HG02973 (cell line): ENCODE measurements around the gene HOXD11.

ENCODE experiments used
- ATAC-seq: cut with Tn5 transposase; IDR thresholded peaks from one replicate; pipeline ENCODE4 v1.9.1; 2021; ENCODE audit warnings: moderate library complexity; ENCODE audit not compliant: unreplicated experiment

Gene HOXD11

GRCh38 chr2:176081376-176081836 is 25.7 kb upstream of the HOXD11 start:
- no peak for ATAC-seq

- ATAC-seq = no peak
Measured at GRCh38 chr2:176081837-176082524, 25.1 kb upstream of the HOXD11 start.

GRCh38 chr2:176082525-176082823 is 24.6 kb upstream of the HOXD11 start:
- no peak for ATAC-seq

- no peak for ATAC-seq
Measured at GRCh38 chr2:176082824-176083751, 24.0 kb upstream of the HOXD11 start.

- no peak for ATAC-seq
Measured at GRCh38 chr2:176083796-176084261, 23.3 kb upstream of the HOXD11 start, which contains the start of gene EVX2. Gene EVX2 (minus strand): TSS chr2:176083962. CDS start chr2:176083776, 186 bp downstream.

GRCh38 chr2:176084611-176085119 is 22.4 kb upstream of the HOXD11 start:
- no peak for ATAC-seq

GRCh38 chr2:176085120-176085788 is 21.8 kb upstream of the HOXD11 start:
- no peak for ATAC-seq

GRCh38 chr2:176085861-176086771 is 21.0 kb upstream of the HOXD11 start:
- no peak for ATAC-seq

- no peak for ATAC-seq
Measured at GRCh38 chr2:176087330-176088047, 19.6 kb upstream of the HOXD11 start.

- no peak for ATAC-seq
Measured at GRCh38 chr2:176088048-176088936, 18.8 kb upstream of the HOXD11 start.

DNA sequence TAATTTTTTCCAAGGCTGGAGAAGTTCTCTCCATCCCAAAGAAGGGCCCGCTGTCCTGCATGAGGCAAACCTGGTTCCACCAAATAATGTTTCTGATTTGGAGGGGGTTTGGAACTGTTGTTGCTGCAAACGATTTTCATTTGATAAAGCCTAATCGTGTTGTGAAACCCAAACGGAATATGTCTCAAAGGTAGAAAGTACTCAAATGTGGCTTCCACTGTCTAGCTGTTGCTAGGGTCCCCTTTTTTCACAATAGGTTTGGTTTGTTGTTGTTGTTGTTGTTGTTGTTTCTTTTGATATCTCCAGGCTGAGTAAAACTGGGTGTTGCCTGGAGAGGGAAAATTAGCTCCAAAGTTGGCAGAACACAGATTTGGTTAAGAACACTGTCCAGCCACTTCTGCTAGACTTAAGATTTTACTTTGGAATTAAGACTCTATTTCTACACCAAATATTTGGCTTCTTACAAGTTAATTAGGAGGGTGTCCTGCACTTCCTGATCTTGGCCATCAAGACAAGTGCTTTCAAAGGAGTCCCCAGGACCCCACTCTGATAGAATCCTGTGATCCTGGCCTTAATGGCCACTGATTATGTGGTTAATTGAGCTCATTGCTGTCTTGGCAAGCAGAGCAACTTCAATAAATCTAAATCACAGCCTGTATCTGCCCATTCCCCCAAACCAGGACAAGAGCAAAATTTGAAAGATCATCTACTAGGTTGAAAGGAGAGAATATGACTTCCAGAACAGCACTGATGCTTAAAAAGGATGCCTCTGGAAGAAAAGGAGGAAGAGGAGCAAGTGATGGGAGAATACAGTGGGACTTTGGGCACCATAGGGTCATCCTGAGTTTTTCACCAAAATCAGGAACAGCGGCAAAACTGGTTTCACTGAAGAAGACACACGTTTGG is 17.9 kb upstream of the HOXD11 start:
- ATAC-seq = no peak

- no peak for ATAC-seq
Measured at GRCh38 chr2:176089843-176090395, 17.2 kb upstream of the HOXD11 start.

DNA sequence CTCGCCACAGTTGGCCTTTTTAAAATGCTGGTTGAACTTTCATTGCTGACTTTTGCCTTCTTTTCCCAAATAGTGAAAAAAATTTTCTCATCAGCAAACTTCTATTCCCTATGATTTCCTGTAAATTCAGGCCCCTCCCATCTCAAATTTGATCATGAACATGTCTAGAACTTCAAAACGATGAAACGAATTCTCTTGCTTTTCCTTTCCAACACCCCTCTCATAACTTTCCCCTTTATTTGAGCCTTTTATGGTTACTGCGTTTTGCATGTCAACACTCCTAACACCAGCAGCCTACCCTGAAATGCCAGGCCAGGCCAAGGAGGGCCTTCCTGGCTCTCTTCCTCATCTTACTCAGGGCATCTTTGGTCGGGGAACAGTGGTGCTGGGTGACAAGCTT is 16.2 kb upstream of the HOXD11 start:
- ATAC-seq = no peak

GRCh38 chr2:176091329-176092258 is 15.5 kb upstream of the HOXD11 start:
- ATAC-seq = no peak

- ATAC-seq = no peak
Measured at GRCh38 chr2:176092270-176093144, 14.6 kb upstream of the HOXD11 start, which contains the start of gene HOXD13. Gene HOXD13 (plus strand): TSS chr2:176092721. CDS start chr2:176092891, 170 bp downstream.
